ENCODE measurements around the gene ATCAY.

GRCh38 chr19:3860499-3860898 lies 20.0 kb upstream of the ATCAY start:
- TF ChIP-seq CTCF (IDR thresholded peaks at IDR 0.05) (no peak), EZH2 (IDR thresholded peaks at IDR 0.05) (no peak)
